ENCODE data around the gene TES. TPM values are rescaled to one million over a fixed set of nuclear protein-coding genes. Genes with fewer than 3 reads are reported as not detected.

TES gene
- total and polyA plus RNA-seq, 4 donors = 5.7 to 11.8 (median 7.5) TPM

GRCh38 chr7:116195451-116195850 is 14.9 kb upstream of the TES start:
- DNase-seq (ENCODE audit: low spot score) = no peak
- no peak overlapping the region for H3K9ac ChIP-seq (ENCODE audit: low read depth in 1 of 2, low read length in 2 of 2)
- no peaks in the 10 kb centered on the region for H3K27me3 ChIP-seq (ENCODE audit: control insufficient read depth in 4 of 4, insufficient read depth in 4 of 4, low read length in 3 of 4)
- TF ChIP-seq TAF1 (conservative IDR thresholded peaks at IDR 0.05) = no peak
- no peak for TF ChIP-seq YY1 (IDR thresholded peaks at IDR 0.05)
- TF ChIP-seq ATF3 (IDR thresholded peaks at IDR 0.05) = no peak
- no peak for TF ChIP-seq EGR1 (IDR thresholded peaks at IDR 0.05; ENCODE audit: low read depth in 2 of 2)
- TF ChIP-seq SP1 (IDR thresholded peaks at IDR 0.05) = no peak
- no peak for TF ChIP-seq ZBTB33 (IDR thresholded peaks at IDR 0.05)
- TF ChIP-seq FOXA1 (IDR thresholded peaks at IDR 0.05) = no peak
- TF ChIP-seq JUND (IDR thresholded peaks at IDR 0.05) = no peak
- no peak for TF ChIP-seq RAD21 (IDR thresholded peaks at IDR 0.05)
- no peak for TF ChIP-seq GABPA (IDR thresholded peaks at IDR 0.05 in 1 of 2, conservative IDR thresholded peaks at IDR 0.05 in 1 of 2)
- no peak for TF ChIP-seq HNF4G (IDR thresholded peaks at IDR 0.05)
- TF ChIP-seq REST (IDR thresholded peaks at IDR 0.05) = no peak
- no peak for TF ChIP-seq HNF4A (conservative IDR thresholded peaks at IDR 0.05)
- no peak overlapping the region for H3K27ac ChIP-seq (ENCODE audit: low read depth in 1 of 2, low read length in 2 of 2)
- WGBS = 98% methylated on average over 1 of the region's 1 CpG
- no peaks in the 10 kb centered on the region for H3K36me3 ChIP-seq (ENCODE audit: control insufficient read depth in 4 of 4, insufficient read depth in 3 of 4, low read depth in 1 of 4, low read length in 3 of 4)
- no peaks in the 10 kb centered on the region for H3K9me3 ChIP-seq (ENCODE audit: control insufficient read depth in 4 of 4, low read length in 3 of 4)
- no peak overlapping the region for H3K4me3 ChIP-seq (ENCODE audit: low read depth in 1 of 3, low read length in 3 of 3)
- H3K4me1 ChIP-seq (ENCODE audit: control insufficient read depth in 4 of 4, insufficient read depth in 4 of 4, low read length in 3 of 4) = no peaks in the 10 kb centered on the region

GRCh38 chr7:116196947-116197346 is 13.4 kb upstream of the TES start:
- Histone ChIP-seq H3K36me3 (ENCODE audit: control insufficient read depth in 4 of 4, insufficient read depth in 3 of 4, low read depth in 1 of 4, low read length in 3 of 4) (no peaks in the 10 kb centered on the region), H3K9me3 (ENCODE audit: control insufficient read depth in 4 of 4, low read length in 3 of 4) (no peaks in the 10 kb centered on the region), H3K4me1 (ENCODE audit: control insufficient read depth in 4 of 4, insufficient read depth in 4 of 4, low read length in 3 of 4) (no peaks in the 10 kb centered on the region), H3K27ac (ENCODE audit: low read depth in 1 of 2, low read length in 2 of 2) (no peak overlapping the region), H3K4me3 (ENCODE audit: low read depth in 1 of 3, low read length in 3 of 3) (no peak overlapping the region), H3K27me3 (ENCODE audit: control insufficient read depth in 4 of 4, insufficient read depth in 4 of 4, low read length in 3 of 4) (no peaks in the 10 kb centered on the region), H3K9ac (ENCODE audit: low read depth in 1 of 2, low read length in 2 of 2) (no peak overlapping the region)
- TF ChIP-seq REST (IDR thresholded peaks at IDR 0.05) (no peak), MAX (IDR thresholded peaks at IDR 0.05) (no peak), HNF4G (IDR thresholded peaks at IDR 0.05) (no peak), EGR1 (IDR thresholded peaks at IDR 0.05; ENCODE audit: low read depth in 2 of 2) (no peak), HNF4A (conservative IDR thresholded peaks at IDR 0.05) (no peak), NR2F2 (IDR thresholded peaks at IDR 0.05) (no peak), RAD21 (IDR thresholded peaks at IDR 0.05) (no peak), JUND (IDR thresholded peaks at IDR 0.05) (no peak), CTCF (IDR thresholded peaks at IDR 0.05; ENCODE audit: low read depth, low read length, missing input control) (no peak), RXRA (IDR thresholded peaks at IDR 0.05) (no peak), ATF3 (IDR thresholded peaks at IDR 0.05) (no peak), ZBTB33 (IDR thresholded peaks at IDR 0.05) (no peak), GABPA (IDR thresholded peaks at IDR 0.05 in 1 of 2, conservative IDR thresholded peaks at IDR 0.05 in 1 of 2) (no peak), YY1 (IDR thresholded peaks at IDR 0.05) (no peak)
- no peak for DNase-seq (ENCODE audit: low spot score)
- WGBS = 90% methylated on average over 3 of the region's 3 CpGs

Data from liver (tissue), 9 donors.